Immature natural killer cell (primary cell): ENCODE measurements around the gene LRCH1. TPM values are rescaled to one million over a fixed set of nuclear protein-coding genes. Genes with fewer than 3 reads are reported as not detected.

Experiments used
- DNase-seq, 3 donors: peaks; one replicate each; pipeline ENCODE4 v3.0.0; 2022; ENCODE audit warnings: mixed read lengths in 1 of 3
- H3K27ac Mint-ChIP-seq, 6 donors: one replicate each; pipeline ENCODE4 v1.8.0; 2020; ENCODE audit warnings: mixed read lengths in 6 of 6, mild to moderate bottlenecking in 5 of 6, inconsistent platforms in 4 of 6, moderate library complexity in 3 of 6
- H3K27me3 Mint-ChIP-seq, 3 donors: one replicate each; pipeline ENCODE4 v1.8.0; 2020 to 2021; ENCODE audit warnings: low read depth in 3 of 3, mild to moderate bottlenecking in 3 of 3, mixed read lengths in 3 of 3, moderate library complexity in 3 of 3, inconsistent platforms in 1 of 3
- H3K36me3 Mint-ChIP-seq, 3 donors: one replicate each; pipeline ENCODE4 v1.8.0; 2020; ENCODE audit warnings: mixed read lengths in 3 of 3, inconsistent platforms in 2 of 3, mild to moderate bottlenecking in 2 of 3
- H3K4me1 Mint-ChIP-seq, 2 donors: one replicate each; pipeline ENCODE4 v1.8.0; 2020; ENCODE audit warnings: inconsistent platforms in 2 of 2, mild to moderate bottlenecking in 2 of 2, mixed read lengths in 2 of 2, moderate library complexity in 1 of 2
- H3K4me3 Mint-ChIP-seq, 5 donors: one replicate each; pipeline ENCODE4 v1.8.0; 2020; ENCODE audit warnings: mild to moderate bottlenecking in 5 of 5, mixed read lengths in 5 of 5, inconsistent platforms in 3 of 5, moderate library complexity in 3 of 5
- H3K9me3 Mint-ChIP-seq, 6 donors: one replicate each; pipeline ENCODE4 v1.8.0; 2020; ENCODE audit warnings: mild to moderate bottlenecking in 6 of 6, mixed read lengths in 6 of 6, inconsistent platforms in 4 of 6, moderate library complexity in 3 of 6
- polyA plus RNA-seq, 3 donors: library from polyadenylated mRNA; unstranded; fragments of 300-500 nt; fragmentation: Illumina TruSeq; gene quantifications; one replicate each; pipeline ENCODE4 v1.2.3, GENCODE V29; 2021

Gene LRCH1
- polyA plus RNA-seq, 3 donors from 2014 or later = 3.0 to 6.6 (median 5.5) TPM

- no peak for DNase-seq
- no peak overlapping the region for H3K4me3 Mint-ChIP-seq
These were observed 43.5 kb downstream of the LRCH1 start for GRCh38 chr13:46596466-46596865.

GRCh38 chr13:46598140-46598819 is 45.3 kb downstream of the LRCH1 start:
- Mint-ChIP-seq H3K9me3 (no peaks in the 10 kb centered on the region), H3K4me3 (peak overlapping the region; percentile 50 to 74 (median 63)), H3K27ac (peak overlapping the region in 5 of 6 donors; percentile 1 to 66 (median 51)), H3K27me3 (no peaks in the 10 kb centered on the region), H3K36me3 (no peaks in the 10 kb centered on the region), H3K4me1 (peaks cover 77 to 95% of the 10 kb centered on the region in 2 donors)
- DNase-seq = peak; percentile 13 to 28 (median 15)

More at GRCh38 chr13:46596466-46596865, 43.5 kb downstream of the LRCH1 start:
- no peak overlapping the region for H3K27ac Mint-ChIP-seq
- H3K36me3 Mint-ChIP-seq = no peaks in the 10 kb centered on the region
- H3K9me3 Mint-ChIP-seq = no peaks in the 10 kb centered on the region
- no peaks in the 10 kb centered on the region for H3K27me3 Mint-ChIP-seq
- peaks cover 66 to 95% of the 10 kb centered on the region in 2 donors for H3K4me1 Mint-ChIP-seq

GRCh38 chr13:46598820-46599180 is 45.8 kb downstream of the LRCH1 start:
- no peaks in the 10 kb centered on the region for H3K36me3 Mint-ChIP-seq
- peak overlapping the region; percentile 50 to 74 (median 63) for H3K4me3 Mint-ChIP-seq
- H3K4me1 Mint-ChIP-seq = peaks cover 72 to 92% of the 10 kb centered on the region in 2 donors
- H3K27ac Mint-ChIP-seq = peak overlapping the region; percentile 1 to 62 (median 53)
- DNase-seq = no peak
- H3K9me3 Mint-ChIP-seq = no peaks in the 10 kb centered on the region
- H3K27me3 Mint-ChIP-seq = no peaks in the 10 kb centered on the region

- Mint-ChIP-seq H3K4me3 (no peak overlapping the region), H3K4me1 (peaks cover 71 to 92% of the 10 kb centered on the region in 2 donors), H3K27ac (peak overlapping the region in 2 of 6 donors; percentile 3 to 25), H3K9me3 (no peaks in the 10 kb centered on the region), H3K36me3 (no peaks in the 10 kb centered on the region), H3K27me3 (no peaks in the 10 kb centered on the region)
- no peak for DNase-seq
These were observed 48.0 kb downstream of the LRCH1 start for GRCh38 chr13:46600943-46601311.

GRCh38 chr13:46602531-46602930 is 49.6 kb downstream of the LRCH1 start:
- H3K36me3 Mint-ChIP-seq = no peaks in the 10 kb centered on the region
- no peak overlapping the region for H3K4me3 Mint-ChIP-seq
- H3K27me3 Mint-ChIP-seq = no peaks in the 10 kb centered on the region
- H3K27ac Mint-ChIP-seq = peak overlapping the region in 1 of 6 donors; percentile 49
- no peaks in the 10 kb centered on the region for H3K9me3 Mint-ChIP-seq
- peaks cover 80 to 97% of the 10 kb centered on the region in 2 donors for H3K4me1 Mint-ChIP-seq
- DNase-seq = no peak

- H3K27ac Mint-ChIP-seq = peak overlapping the region in 2 of 6 donors; percentile 30 to 49
- no peaks in the 10 kb centered on the region for H3K36me3 Mint-ChIP-seq
- peaks cover 80 to 97% of the 10 kb centered on the region in 2 donors for H3K4me1 Mint-ChIP-seq
- no peaks in the 10 kb centered on the region for H3K9me3 Mint-ChIP-seq
- no peak overlapping the region for H3K4me3 Mint-ChIP-seq
- no peaks in the 10 kb centered on the region for H3K27me3 Mint-ChIP-seq
- no peak for DNase-seq
These were observed 50.2 kb downstream of the LRCH1 start for GRCh38 chr13:46603165-46603603.

GRCh38 chr13:46604226-46604990 is 51.4 kb downstream of the LRCH1 start:
- Mint-ChIP-seq H3K4me1 (peaks cover 69 to 96% of the 10 kb centered on the region in 2 donors), H3K27me3 (no peaks in the 10 kb centered on the region), H3K4me3 (no peak overlapping the region), H3K36me3 (no peaks in the 10 kb centered on the region), H3K9me3 (no peaks in the 10 kb centered on the region), H3K27ac (peak overlapping the region in 1 of 6 donors; percentile 27)
- no peak for DNase-seq

GRCh38 chr13:46605076-46605824 is 52.3 kb downstream of the LRCH1 start:
- Mint-ChIP-seq H3K27ac (peak overlapping the region in 3 of 6 donors; percentile 18 to 59 (median 37)), H3K4me3 (no peak overlapping the region), H3K4me1 (peaks cover 71 to 94% of the 10 kb centered on the region in 2 donors), H3K9me3 (no peaks in the 10 kb centered on the region), H3K36me3 (no peaks in the 10 kb centered on the region), H3K27me3 (no peaks in the 10 kb centered on the region)
- no peak for DNase-seq

GRCh38 chr13:46605825-46606554 is 53.0 kb downstream of the LRCH1 start:
- H3K36me3 Mint-ChIP-seq = no peaks in the 10 kb centered on the region
- no peak overlapping the region for H3K4me3 Mint-ChIP-seq
- no peaks in the 10 kb centered on the region for H3K27me3 Mint-ChIP-seq
- H3K4me1 Mint-ChIP-seq = peaks cover 64 to 92% of the 10 kb centered on the region in 2 donors
- no peaks in the 10 kb centered on the region for H3K9me3 Mint-ChIP-seq
- DNase-seq = no peak
- peak overlapping the region in 5 of 6 donors; percentile 18 to 59 (median 40) for H3K27ac Mint-ChIP-seq

- Mint-ChIP-seq H3K4me3 (peak overlapping the region in 1 of 5 donors; percentile 19), H3K4me1 (peaks cover 57 to 87% of the 10 kb centered on the region in 2 donors)
These were observed 54.0 kb downstream of the LRCH1 start for GRCh38 chr13:46606970-46607369.

GRCh38 chr13:46607768-46608564 is 55.0 kb downstream of the LRCH1 start:
- DNase-seq = no peak
- H3K4me1 Mint-ChIP-seq = peaks cover 51 to 85% of the 10 kb centered on the region in 2 donors
- no peaks in the 10 kb centered on the region for H3K36me3 Mint-ChIP-seq
- H3K4me3 Mint-ChIP-seq = peak overlapping the region in 2 of 5 donors; percentile 28 to 54
- H3K27ac Mint-ChIP-seq = peak overlapping the region in 4 of 6 donors; percentile 28 to 64 (median 48)
- no peaks in the 10 kb centered on the region for H3K9me3 Mint-ChIP-seq
- H3K27me3 Mint-ChIP-seq = no peaks in the 10 kb centered on the region

More at GRCh38 chr13:46606970-46607369, 54.0 kb downstream of the LRCH1 start:
- Mint-ChIP-seq H3K27ac (peak overlapping the region in 4 of 6 donors; percentile 6 to 44 (median 20)), H3K36me3 (no peaks in the 10 kb centered on the region), H3K27me3 (no peaks in the 10 kb centered on the region), H3K9me3 (no peaks in the 10 kb centered on the region)
- no peak for DNase-seq

GRCh38 chr13:46609052-46609451 is 56.1 kb downstream of the LRCH1 start:
- H3K9me3 Mint-ChIP-seq = no peaks in the 10 kb centered on the region
- H3K4me3 Mint-ChIP-seq = no peak overlapping the region
- no peak overlapping the region for H3K27ac Mint-ChIP-seq
- no peaks in the 10 kb centered on the region for H3K27me3 Mint-ChIP-seq
- DNase-seq = no peak
- peaks cover 52 to 85% of the 10 kb centered on the region in 2 donors for H3K4me1 Mint-ChIP-seq
- no peaks in the 10 kb centered on the region for H3K36me3 Mint-ChIP-seq
